ENCODE results near the gene ACACB. TPM values are rescaled to one million over a fixed set of nuclear protein-coding genes. Genes with fewer than 3 reads are reported as not detected.

Gene ACACB
- polyA plus RNA-seq, 1 donor from 2014 or later = 0.22 TPM

- Histone ChIP-seq H3K27ac (ENCODE audit: low read length) (no peak overlapping the region), H3K9ac (ENCODE audit: low read length) (no peak overlapping the region), H3K4me2 (ENCODE audit: low read length) (no peak overlapping the region), H3K79me2 (replicated peaks; ENCODE audit: insufficient read depth, low read length) (no peaks in the 10 kb centered on the region), H3K4me3 (ENCODE audit: low read length) (no peak overlapping the region), H3K27me3 (ENCODE audit: insufficient read depth, low read depth, low read length) (no peaks in the 10 kb centered on the region), H4K20me1 (ENCODE audit: insufficient read depth) (no peaks in the 10 kb centered on the region), H3K9me2 (ENCODE audit: insufficient read depth, low read length) (no peaks in the 10 kb centered on the region), H2AFZ (ENCODE audit: low read depth, low read length) (no peak overlapping the region), H3F3A (ENCODE audit: insufficient read depth, low read length, poor library complexity, severe bottlenecking) (no peaks in the 10 kb centered on the region), H3K9me3 (ENCODE audit: low read length) (no peaks in the 10 kb centered on the region), H3K36me3 (ENCODE audit: insufficient read depth, low read length) (peaks cover 11% of the 10 kb centered on the region)
- TF ChIP-seq RAD21 (conservative IDR thresholded peaks at IDR 0.05) (no peak), POLR2AphosphoS5 (IDR thresholded peaks at IDR 0.05) (no peak)
Observed at GRCh38 chr12:109089683-109090082, 26.7 kb upstream of the ACACB start.

- no peak overlapping the region for H3K27ac ChIP-seq (ENCODE audit: low read length)
Observed at GRCh38 chr12:109092497-109093021, 23.8 kb upstream of the ACACB start.

More at GRCh38 chr12:109092497-109093021, 23.8 kb upstream of the ACACB start:
- Histone ChIP-seq H3K4me2 (ENCODE audit: low read length) (peak overlapping the region; percentile 90), H4K20me1 (ENCODE audit: insufficient read depth) (no peaks in the 10 kb centered on the region), H3K27me3 (ENCODE audit: insufficient read depth, low read depth, low read length) (no peaks in the 10 kb centered on the region), H3K4me3 (ENCODE audit: low read length) (peak overlapping the region; percentile 71), H3K36me3 (ENCODE audit: insufficient read depth, low read length) (no peaks in the 10 kb centered on the region), H3F3A (ENCODE audit: insufficient read depth, low read length, poor library complexity, severe bottlenecking) (no peaks in the 10 kb centered on the region), H3K9me2 (ENCODE audit: insufficient read depth, low read length) (no peaks in the 10 kb centered on the region), H2AFZ (ENCODE audit: low read depth, low read length) (peak overlapping the region; percentile 75), H3K9ac (ENCODE audit: low read length) (peak overlapping the region; percentile 55), H3K9me3 (ENCODE audit: low read length) (no peaks in the 10 kb centered on the region), H3K79me2 (replicated peaks; ENCODE audit: insufficient read depth, low read length) (no peaks in the 10 kb centered on the region)
- TF ChIP-seq TAF1 (IDR thresholded peaks at IDR 0.05; ENCODE audit: low read depth) (no peak), REST (IDR thresholded peaks at IDR 0.05; ENCODE audit: borderline replicate concordance) (no peak), MXI1 (conservative IDR thresholded peaks at IDR 0.05; ENCODE audit: poor library complexity, severe bottlenecking) (no peak), EP300 (conservative IDR thresholded peaks at IDR 0.05; ENCODE audit: poor library complexity, severe bottlenecking) (no peak), POLR2AphosphoS5 (IDR thresholded peaks at IDR 0.05) (no peak), RAD21 (conservative IDR thresholded peaks at IDR 0.05) (no peak), SMC3 (conservative IDR thresholded peaks at IDR 0.05; ENCODE audit: poor library complexity) (no peak), CTCF (IDR thresholded peaks at IDR 0.05; ENCODE audit: poor library complexity, severe bottlenecking) (no peak), EZH2 (IDR thresholded peaks at IDR 0.05; ENCODE audit: borderline replicate concordance, insufficient read depth, low read length, poor library complexity, severe bottlenecking) (no peak)

All from neural cell (in vitro differentiated cells).